Retinal pigment epithelial cell (primary cell): ENCODE measurements around the gene TBC1D12.

Experiments
- DNase-seq: peaks from one replicate; pipeline ENCODE4 v3.0.0-alpha.2; 2010; ENCODE audit warnings: low read depth
- H3K4me3 ChIP-seq: 2 replicates; pipeline ENCODE4 v1.5.1; 2011; ENCODE audit warnings: mild to moderate bottlenecking, low read length, control low read depth, moderate library complexity
- TF ChIP-seq, protein P1 (sequence below): conservative IDR thresholded peaks from 2 replicates; pipeline ENCODE4 v1.5.1; 2011; ENCODE audit warnings: low read depth, low read length, control low read depth, inconsistent platforms

TBC1D12 gene

DNA sequence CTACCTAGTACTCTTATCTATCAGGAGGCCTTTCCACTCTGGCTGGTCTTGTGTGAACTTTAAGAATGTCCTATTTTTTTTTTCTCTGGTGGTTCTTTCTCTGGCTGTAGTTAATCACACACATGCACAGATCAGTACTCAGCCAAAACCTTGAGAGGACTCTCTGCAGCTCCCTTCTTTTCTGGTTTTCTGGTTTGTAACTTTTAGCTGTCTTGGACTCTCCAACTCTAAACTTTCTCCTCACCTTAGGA is 88.4 kb downstream of the TBC1D12 start:
- peak; percentile 2 for DNase-seq
- TF ChIP-seq, protein P1, sequence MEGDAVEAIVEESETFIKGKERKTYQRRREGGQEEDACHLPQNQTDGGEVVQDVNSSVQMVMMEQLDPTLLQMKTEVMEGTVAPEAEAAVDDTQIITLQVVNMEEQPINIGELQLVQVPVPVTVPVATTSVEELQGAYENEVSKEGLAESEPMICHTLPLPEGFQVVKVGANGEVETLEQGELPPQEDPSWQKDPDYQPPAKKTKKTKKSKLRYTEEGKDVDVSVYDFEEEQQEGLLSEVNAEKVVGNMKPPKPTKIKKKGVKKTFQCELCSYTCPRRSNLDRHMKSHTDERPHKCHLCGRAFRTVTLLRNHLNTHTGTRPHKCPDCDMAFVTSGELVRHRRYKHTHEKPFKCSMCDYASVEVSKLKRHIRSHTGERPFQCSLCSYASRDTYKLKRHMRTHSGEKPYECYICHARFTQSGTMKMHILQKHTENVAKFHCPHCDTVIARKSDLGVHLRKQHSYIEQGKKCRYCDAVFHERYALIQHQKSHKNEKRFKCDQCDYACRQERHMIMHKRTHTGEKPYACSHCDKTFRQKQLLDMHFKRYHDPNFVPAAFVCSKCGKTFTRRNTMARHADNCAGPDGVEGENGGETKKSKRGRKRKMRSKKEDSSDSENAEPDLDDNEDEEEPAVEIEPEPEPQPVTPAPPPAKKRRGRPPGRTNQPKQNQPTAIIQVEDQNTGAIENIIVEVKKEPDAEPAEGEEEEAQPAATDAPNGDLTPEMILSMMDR = no peak

DNA sequence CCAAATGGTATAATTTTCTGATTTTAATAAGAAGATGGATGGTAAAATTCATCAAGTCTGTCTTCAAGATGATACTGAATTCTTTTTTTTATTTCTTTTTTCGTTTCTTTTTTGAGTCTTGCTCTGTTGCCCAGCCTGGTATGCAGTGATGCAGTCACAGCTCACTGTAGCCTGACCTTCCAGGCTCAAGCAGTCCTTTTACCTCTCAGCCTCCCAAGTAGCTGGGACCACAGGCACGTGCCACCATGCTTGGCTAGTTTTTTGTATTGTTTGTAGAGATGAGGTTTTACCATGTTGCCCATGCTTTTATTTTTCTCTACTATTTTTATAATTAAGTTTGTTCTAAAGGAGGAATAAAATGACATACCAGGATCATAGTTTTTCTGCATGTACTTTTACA is 91.1 kb downstream of the TBC1D12 start:
- no peak for DNase-seq
- TF ChIP-seq, protein P1 = no peak

More for the DNA sequence above, 88.4 kb downstream of the TBC1D12 start:
- H3K4me3 ChIP-seq = no peak overlapping the region

DNA sequence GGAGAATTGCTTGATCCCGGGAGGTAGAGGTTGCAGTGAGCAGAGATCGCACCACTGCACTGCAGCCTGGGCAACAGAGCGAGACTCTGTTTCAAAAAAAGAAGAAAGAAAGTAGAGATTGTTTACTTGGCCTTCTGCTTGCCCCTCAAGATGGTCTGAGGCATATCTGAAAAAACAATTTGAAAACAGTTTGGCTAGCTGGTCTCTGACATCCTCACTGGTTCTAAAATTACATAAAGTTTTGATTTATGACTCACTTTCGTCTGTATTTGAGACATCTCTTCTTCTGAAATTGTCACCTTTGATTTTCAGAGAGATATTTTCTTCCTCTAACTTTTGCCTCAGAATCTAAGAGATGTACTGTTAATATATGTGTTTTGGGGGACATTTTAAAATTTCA is 93.7 kb downstream of the TBC1D12 start:
- H3K4me3 ChIP-seq = no peak overlapping the region
- TF ChIP-seq, protein P1 = no peak
- no peak for DNase-seq

More for the DNA sequence above, 91.1 kb downstream of the TBC1D12 start:
- no peak overlapping the region for H3K4me3 ChIP-seq

DNA sequence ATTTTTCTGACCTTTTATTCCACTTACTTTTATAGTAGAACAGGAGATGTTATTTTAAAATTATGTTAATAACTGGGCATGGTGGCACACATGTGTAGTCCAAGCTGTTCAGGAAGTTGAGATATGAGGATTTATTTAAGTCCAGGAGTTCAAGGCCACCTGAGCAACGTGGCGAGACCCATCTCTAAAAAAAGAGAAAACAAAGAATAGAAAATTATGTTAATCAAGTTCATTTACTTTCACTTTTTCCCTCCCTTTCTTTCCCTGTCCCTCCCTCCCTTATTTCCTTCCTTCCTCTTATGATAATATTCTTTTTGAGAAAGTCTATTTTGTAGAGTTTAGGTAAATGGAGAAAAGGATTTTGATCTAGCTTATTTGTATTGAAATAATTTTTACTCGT is 94.3 kb downstream of the TBC1D12 start:
- no peak overlapping the region for H3K4me3 ChIP-seq
- no peak for DNase-seq
- TF ChIP-seq, protein P1 = no peak

DNA sequence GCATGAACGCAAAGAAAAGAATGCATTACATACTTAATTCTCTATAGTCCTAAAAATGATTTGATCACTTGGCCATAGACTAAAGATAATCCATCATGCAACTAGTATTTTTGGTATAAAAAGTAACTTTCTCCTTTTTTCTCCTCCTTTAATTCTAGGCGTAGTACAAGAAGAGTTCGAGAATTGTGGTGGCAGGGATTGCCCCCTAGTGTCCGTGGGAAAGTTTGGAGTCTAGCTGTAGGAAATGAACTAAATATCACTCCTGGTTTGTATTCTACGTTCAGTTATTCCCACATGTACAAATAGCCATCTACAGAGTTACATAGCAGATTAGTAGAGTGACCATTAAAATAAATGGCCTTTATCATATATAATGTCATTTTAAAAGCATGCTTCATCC is 97.7 kb downstream of the TBC1D12 start:
- no peak overlapping the region for H3K4me3 ChIP-seq
- no peak for DNase-seq
- TF ChIP-seq, protein P1 = peak; percentile 68

DNA sequence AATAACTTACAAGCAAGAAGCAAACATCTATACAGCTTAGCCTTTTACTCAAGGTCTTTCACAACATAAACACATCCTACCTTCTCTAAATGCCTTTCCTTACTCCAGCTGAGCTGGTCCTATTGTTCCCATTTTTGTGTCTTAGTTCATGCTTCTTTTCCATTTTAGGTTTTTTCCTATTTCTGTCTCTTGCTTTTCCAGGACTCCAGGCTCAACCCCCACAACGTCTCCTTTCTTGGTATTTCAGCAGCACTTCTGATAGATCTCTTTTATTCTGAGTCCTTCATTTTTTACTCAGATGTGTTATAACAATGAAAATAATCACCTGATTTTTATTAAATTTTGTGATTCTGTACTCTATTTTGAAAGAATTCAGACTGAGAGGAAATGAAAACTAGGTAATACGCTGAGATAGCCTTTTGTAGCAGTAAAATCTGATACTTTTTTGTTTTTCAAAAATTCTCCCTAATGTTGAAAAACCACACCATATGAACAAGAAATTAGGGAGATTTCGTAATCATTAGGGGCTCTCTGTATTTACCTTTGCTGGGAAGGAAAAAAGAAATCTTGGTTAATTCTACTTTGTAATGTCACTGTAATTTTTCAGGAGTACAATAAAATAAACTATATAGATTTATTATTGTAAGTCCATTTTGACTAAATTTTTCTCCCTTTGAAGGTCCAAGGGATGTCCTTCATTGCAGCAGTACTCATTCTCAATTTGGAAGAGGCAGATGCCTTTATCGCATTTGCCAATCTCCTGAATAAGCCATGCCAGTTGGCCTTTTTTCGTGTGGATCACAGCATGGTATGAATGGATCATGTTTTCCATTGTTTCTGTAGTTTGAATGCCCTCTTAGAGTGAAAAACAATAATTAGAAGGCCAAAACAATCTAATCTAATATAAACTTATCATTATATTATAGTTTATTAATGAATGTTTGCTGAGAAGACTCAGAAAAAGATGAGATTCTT is 119.2 kb downstream of the TBC1D12 start:
- TF ChIP-seq, protein P1 = no peak
- DNase-seq = no peak
- no peak overlapping the region for H3K4me3 ChIP-seq

DNA sequence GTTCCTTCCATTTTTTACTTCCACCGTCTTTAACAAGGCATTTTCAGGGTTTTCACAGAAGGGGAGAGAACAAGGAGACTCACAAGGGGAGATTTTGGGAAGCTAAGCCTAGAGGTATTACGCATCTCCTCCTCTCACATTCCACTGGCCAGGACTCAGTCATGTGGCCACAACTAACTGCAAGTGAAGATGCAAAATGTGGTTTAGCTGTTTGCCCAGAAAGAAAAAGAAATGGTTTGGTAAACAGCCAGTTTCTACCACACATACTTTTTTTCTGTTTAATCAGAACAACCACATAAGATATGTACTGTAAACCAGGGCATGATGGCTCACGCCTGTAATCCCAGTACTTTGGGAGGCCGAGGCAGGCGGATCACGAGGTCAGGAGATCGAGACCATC is 121.8 kb downstream of the TBC1D12 start:
- DNase-seq = no peak
- TF ChIP-seq, protein P1 = no peak
- no peak overlapping the region for H3K4me3 ChIP-seq
